ENCODE results near the gene CDK5. TPM values are rescaled to one million over a fixed set of nuclear protein-coding genes. Genes with fewer than 3 reads are reported as not detected.

Gene CDK5
- 20.3 TPM for polyA plus RNA-seq (2013, experiment 1 of 2)
- polyA plus RNA-seq (2013, experiment 2 of 2) = 21.3 TPM

DNA sequence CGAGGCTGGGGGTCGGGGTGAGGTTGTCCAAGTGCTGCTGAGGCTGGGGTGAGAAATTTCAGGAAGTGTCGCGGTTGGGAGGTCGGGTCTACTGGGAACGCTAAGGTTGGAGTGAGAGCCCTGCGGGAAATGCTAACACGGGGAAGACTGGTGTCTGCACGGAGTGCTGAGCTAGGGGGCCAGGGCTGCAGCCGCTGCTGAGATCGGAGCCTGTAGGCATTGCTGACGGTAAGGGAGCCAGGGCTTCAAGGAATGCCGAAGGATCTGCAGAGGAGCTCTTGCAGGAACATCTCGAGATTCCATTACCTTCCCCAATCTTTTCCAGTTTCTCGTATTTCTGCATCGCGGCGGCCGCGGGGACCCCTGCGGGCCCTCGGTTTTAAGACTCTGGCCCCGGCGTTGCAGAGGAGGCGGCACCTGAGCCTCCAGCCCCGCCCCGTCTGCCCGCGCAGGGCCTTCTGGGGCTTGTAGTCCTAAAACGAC, at the start of gene CDK5:
CDK5 (minus strand) TSS at position 392 of the 483 bp plus-strand sequence; CDS start at position 343, 49 bp downstream.
- H3K4me2 ChIP-seq (ENCODE audit: low read length, poor library complexity, severe bottlenecking) = peak within 1 kb of the TSS; percentile 78
- no peak for DNase-seq

DNA sequence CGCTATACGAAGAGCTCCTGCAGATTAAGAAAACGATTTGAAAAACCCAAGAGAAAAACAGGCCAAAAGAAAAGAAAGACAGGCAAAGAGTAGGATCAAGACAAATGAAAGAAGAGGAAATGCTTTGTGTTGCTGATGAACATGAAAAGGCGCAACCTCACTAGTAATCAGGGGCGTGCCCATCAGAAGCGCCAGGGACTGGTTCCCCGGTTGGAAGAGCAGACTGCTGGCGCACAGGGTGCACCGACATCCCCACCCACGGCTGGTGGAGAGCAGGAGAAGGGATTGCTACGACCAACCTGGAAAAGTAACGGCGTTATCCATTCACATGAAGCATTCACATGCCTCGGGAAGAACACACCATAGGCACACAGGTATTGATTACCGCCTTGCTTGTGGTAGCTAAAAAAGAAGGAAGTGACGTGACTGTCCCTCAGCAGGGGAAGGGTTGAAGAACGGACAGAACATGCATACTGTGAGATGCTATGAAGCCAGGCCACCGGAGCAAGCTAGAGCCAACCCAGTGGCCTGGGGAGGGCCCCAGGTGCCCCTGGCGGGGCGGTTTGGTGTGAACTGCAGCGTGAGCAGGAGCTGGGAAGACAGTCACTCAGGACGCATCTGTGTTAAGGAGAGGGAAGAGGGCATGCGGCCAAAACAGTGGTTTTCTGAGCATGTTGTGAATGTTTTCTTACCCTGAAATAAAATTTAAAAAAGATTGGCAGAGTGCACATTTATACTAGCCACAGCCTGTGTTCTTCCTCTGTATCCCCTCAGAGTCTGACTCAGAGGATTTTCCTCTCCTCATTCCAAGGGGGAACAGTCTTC, 46.9 kb upstream of the CDK5 start:
- no peak overlapping the region for H3K27ac ChIP-seq (ENCODE audit: low read length, poor library complexity, severe bottlenecking)
- H3K4me1 ChIP-seq (ENCODE audit: control insufficient read depth, insufficient read depth, low read depth, low read length) = peaks cover 28% of the 10 kb centered on the region
- H3K23ac ChIP-seq (ENCODE audit: low read length in 2 of 2) = no peak overlapping the region
- peak overlapping the region; percentile 41 for H3K9ac ChIP-seq (ENCODE audit: low read length)
- H3K27me3 ChIP-seq (ENCODE audit: control insufficient read depth in 1 of 2, insufficient read depth in 1 of 2, low read length in 2 of 2) = no peaks in the 10 kb centered on the region
- no peak overlapping the region for H2BK12ac ChIP-seq (ENCODE audit: low read length in 2 of 2)
- DNase-seq = no peak
- H3K79me1 ChIP-seq (replicated peaks; ENCODE audit: low read length, poor library complexity, severe bottlenecking) = peaks cover 47% of the 10 kb centered on the region
- no peak overlapping the region for H3K4ac ChIP-seq (ENCODE audit: low read depth in 1 of 2, low read length in 2 of 2)
- WGBS = 78% methylated on average over 22 of the region's 23 CpGs
- no peak overlapping the region for H2BK120ac ChIP-seq (ENCODE audit: low read depth, low read length)
- H2AFZ ChIP-seq (ENCODE audit: low read depth, low read length) = no peak overlapping the region
- no peak overlapping the region for H3K4me2 ChIP-seq (ENCODE audit: low read length, poor library complexity, severe bottlenecking)
- H3K18ac ChIP-seq (ENCODE audit: low read depth in 1 of 2, low read length in 2 of 2) = no peak overlapping the region
- no peaks in the 10 kb centered on the region for H3K9me3 ChIP-seq (ENCODE audit: control insufficient read depth, low read length)
- H3K4me3 ChIP-seq (ENCODE audit: insufficient read depth in 1 of 2, low read depth in 1 of 2, low read length in 2 of 2) = no peak overlapping the region
- peaks cover 3 to 28% of the 10 kb centered on the region in 2 experiments for H3K36me3 ChIP-seq (ENCODE audit: control insufficient read depth in 1 of 2, insufficient read depth in 2 of 2, low read depth in 1 of 2, low read length in 2 of 2)
- no peak overlapping the region for H2AK5ac ChIP-seq (ENCODE audit: low read length, severe bottlenecking)
- no peak overlapping the region for H4K8ac ChIP-seq (ENCODE audit: low read length)
- H4K91ac ChIP-seq (ENCODE audit: low read length) = no peak overlapping the region
- H2BK5ac ChIP-seq (ENCODE audit: low read depth, low read length, poor library complexity, severe bottlenecking) = no peak overlapping the region
- no peak overlapping the region for H2BK15ac ChIP-seq (ENCODE audit: low read depth, poor library complexity, severe bottlenecking)
- H3K14ac ChIP-seq (ENCODE audit: low read length in 2 of 2) = no peak overlapping the region

More for the DNA sequence above, at the start of gene CDK5:
- Histone ChIP-seq H2BK15ac (ENCODE audit: low read depth, poor library complexity, severe bottlenecking) (peak within 1 kb of the TSS; percentile 19), H2BK120ac (ENCODE audit: low read depth, low read length) (peak within 1 kb of the TSS; percentile 96), H3K14ac (ENCODE audit: low read length in 2 of 2) (peak within 1 kb of the TSS in 1 of 2 experiments; percentile 0), H3K36me3 (ENCODE audit: control insufficient read depth in 1 of 2, insufficient read depth in 2 of 2, low read depth in 1 of 2, low read length in 2 of 2) (peaks cover 20 to 35% of the 10 kb centered on the region in 2 experiments), H2AFZ (ENCODE audit: low read depth, low read length) (peak within 1 kb of the TSS; percentile 67), H3K79me1 (replicated peaks; ENCODE audit: low read length, poor library complexity, severe bottlenecking) (peaks cover 15% of the 10 kb centered on the region), H3K4me1 (ENCODE audit: control insufficient read depth, insufficient read depth, low read depth, low read length) (peaks cover 36% of the 10 kb centered on the region), H3K18ac (ENCODE audit: low read depth in 1 of 2, low read length in 2 of 2) (peak within 1 kb of the TSS; percentile 93 to 94), H4K8ac (ENCODE audit: low read length) (peak within 1 kb of the TSS; percentile 96), H2AK5ac (ENCODE audit: low read length, severe bottlenecking) (peak within 1 kb of the TSS; percentile 87), H3K27ac (ENCODE audit: low read length, poor library complexity, severe bottlenecking) (peak within 1 kb of the TSS; percentile 95), H3K23ac (ENCODE audit: low read length in 2 of 2) (peak within 1 kb of the TSS in 1 of 2 experiments; percentile 66), H3K9ac (ENCODE audit: low read length) (peak within 1 kb of the TSS; percentile 90), H4K91ac (ENCODE audit: low read length) (peak within 1 kb of the TSS; percentile 48), H3K9me3 (ENCODE audit: control insufficient read depth, low read length) (no peaks in the 10 kb centered on the region), H3K4me3 (ENCODE audit: insufficient read depth in 1 of 2, low read depth in 1 of 2, low read length in 2 of 2) (peak within 1 kb of the TSS; percentile 63 to 96), H3K4ac (ENCODE audit: low read depth in 1 of 2, low read length in 2 of 2) (peak within 1 kb of the TSS; percentile 89 to 97), H2BK12ac (ENCODE audit: low read length in 2 of 2) (peak within 1 kb of the TSS in 1 of 2 experiments; percentile 81), H2BK5ac (ENCODE audit: low read depth, low read length, poor library complexity, severe bottlenecking) (peak within 1 kb of the TSS; percentile 82), H3K27me3 (ENCODE audit: control insufficient read depth in 1 of 2, insufficient read depth in 1 of 2, low read length in 2 of 2) (no peaks in the 10 kb centered on the region)
- 1% methylated on average over 30 of the region's 30 CpGs for WGBS

DNA sequence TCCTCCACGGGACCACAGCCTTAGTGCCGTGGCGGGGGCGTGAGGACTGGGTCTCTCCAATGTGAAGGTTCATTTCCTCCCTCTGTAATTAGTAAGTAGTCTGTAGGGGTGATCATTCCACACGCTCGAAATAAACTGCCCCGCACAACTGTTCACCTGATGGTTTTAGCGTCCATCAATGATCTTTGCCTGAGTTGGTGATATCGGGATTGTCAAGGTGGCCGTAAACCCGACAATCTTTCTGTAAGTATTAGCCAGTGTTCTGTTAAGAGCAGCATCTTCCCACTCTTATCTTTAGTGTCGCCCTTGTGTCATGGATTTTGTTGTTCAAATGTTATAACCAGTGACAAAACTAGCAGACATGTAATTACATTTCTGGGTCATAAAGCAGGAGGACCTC, 46.3 kb upstream of the CDK5 start:
- no peak overlapping the region for H3K27ac ChIP-seq (ENCODE audit: low read length, poor library complexity, severe bottlenecking)
- no peak overlapping the region for H3K4me3 ChIP-seq (ENCODE audit: insufficient read depth in 1 of 2, low read depth in 1 of 2, low read length in 2 of 2)
- peaks cover 43% of the 10 kb centered on the region for H3K79me1 ChIP-seq (replicated peaks; ENCODE audit: low read length, poor library complexity, severe bottlenecking)
- H3K36me3 ChIP-seq (ENCODE audit: control insufficient read depth in 1 of 2, insufficient read depth in 2 of 2, low read depth in 1 of 2, low read length in 2 of 2) = peaks cover 3 to 28% of the 10 kb centered on the region in 2 experiments
- no peak overlapping the region for H2BK15ac ChIP-seq (ENCODE audit: low read depth, poor library complexity, severe bottlenecking)
- 83% methylated on average over 11 of the region's 12 CpGs for WGBS
- no peak overlapping the region for H2BK5ac ChIP-seq (ENCODE audit: low read depth, low read length, poor library complexity, severe bottlenecking)
- H4K91ac ChIP-seq (ENCODE audit: low read length) = no peak overlapping the region
- H4K8ac ChIP-seq (ENCODE audit: low read length) = no peak overlapping the region
- DNase-seq = no peak
- H3K18ac ChIP-seq (ENCODE audit: low read depth in 1 of 2, low read length in 2 of 2) = no peak overlapping the region
- no peaks in the 10 kb centered on the region for H3K27me3 ChIP-seq (ENCODE audit: control insufficient read depth in 1 of 2, insufficient read depth in 1 of 2, low read length in 2 of 2)
- no peak overlapping the region for H3K4ac ChIP-seq (ENCODE audit: low read depth in 1 of 2, low read length in 2 of 2)
- H3K4me2 ChIP-seq (ENCODE audit: low read length, poor library complexity, severe bottlenecking) = no peak overlapping the region
- H3K9me3 ChIP-seq (ENCODE audit: control insufficient read depth, low read length) = no peaks in the 10 kb centered on the region
- no peak overlapping the region for H3K14ac ChIP-seq (ENCODE audit: low read length in 2 of 2)
- no peak overlapping the region for H3K9ac ChIP-seq (ENCODE audit: low read length)
- peaks cover 28% of the 10 kb centered on the region for H3K4me1 ChIP-seq (ENCODE audit: control insufficient read depth, insufficient read depth, low read depth, low read length)
- H2AK5ac ChIP-seq (ENCODE audit: low read length, severe bottlenecking) = no peak overlapping the region
- no peak overlapping the region for H2AFZ ChIP-seq (ENCODE audit: low read depth, low read length)
- no peak overlapping the region for H2BK120ac ChIP-seq (ENCODE audit: low read depth, low read length)
- H3K23ac ChIP-seq (ENCODE audit: low read length in 2 of 2) = no peak overlapping the region
- H2BK12ac ChIP-seq (ENCODE audit: low read length in 2 of 2) = no peak overlapping the region

DNA sequence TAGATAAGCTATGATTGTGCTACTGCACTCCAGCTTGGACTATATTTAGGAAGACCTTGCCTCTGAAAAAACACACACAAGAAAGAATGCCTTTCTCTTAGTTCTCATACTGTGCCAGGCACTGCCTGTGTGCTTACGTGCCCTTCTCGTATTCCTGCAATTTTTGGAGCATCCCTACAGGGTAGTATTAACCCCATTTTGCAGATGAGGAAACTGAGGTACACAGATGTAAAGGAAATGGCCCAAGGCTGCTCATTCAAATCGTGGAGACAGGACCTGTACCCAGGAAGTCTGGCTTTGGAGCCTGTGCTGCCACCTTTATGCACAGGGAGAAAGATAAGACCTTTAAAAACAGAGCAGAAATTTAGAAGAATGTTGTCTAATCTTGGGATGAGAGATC, 45.3 kb upstream of the CDK5 start:
- Histone ChIP-seq H3K36me3 (ENCODE audit: control insufficient read depth in 1 of 2, insufficient read depth in 2 of 2, low read depth in 1 of 2, low read length in 2 of 2) (peaks cover 3 to 26% of the 10 kb centered on the region in 2 experiments), H3K79me1 (replicated peaks; ENCODE audit: low read length, poor library complexity, severe bottlenecking) (peaks cover 36% of the 10 kb centered on the region), H3K9ac (ENCODE audit: low read length) (no peak overlapping the region), H2BK120ac (ENCODE audit: low read depth, low read length) (no peak overlapping the region), H3K4ac (ENCODE audit: low read depth in 1 of 2, low read length in 2 of 2) (no peak overlapping the region), H3K18ac (ENCODE audit: low read depth in 1 of 2, low read length in 2 of 2) (no peak overlapping the region), H2AK5ac (ENCODE audit: low read length, severe bottlenecking) (no peak overlapping the region), H2BK12ac (ENCODE audit: low read length in 2 of 2) (no peak overlapping the region), H4K8ac (ENCODE audit: low read length) (no peak overlapping the region), H2AFZ (ENCODE audit: low read depth, low read length) (no peak overlapping the region), H2BK15ac (ENCODE audit: low read depth, poor library complexity, severe bottlenecking) (no peak overlapping the region), H2BK5ac (ENCODE audit: low read depth, low read length, poor library complexity, severe bottlenecking) (no peak overlapping the region), H3K27me3 (ENCODE audit: control insufficient read depth in 1 of 2, insufficient read depth in 1 of 2, low read length in 2 of 2) (no peaks in the 10 kb centered on the region), H3K23ac (ENCODE audit: low read length in 2 of 2) (no peak overlapping the region), H4K91ac (ENCODE audit: low read length) (no peak overlapping the region), H3K14ac (ENCODE audit: low read length in 2 of 2) (no peak overlapping the region), H3K4me1 (ENCODE audit: control insufficient read depth, insufficient read depth, low read depth, low read length) (peaks cover 26% of the 10 kb centered on the region), H3K4me2 (ENCODE audit: low read length, poor library complexity, severe bottlenecking) (no peak overlapping the region), H3K4me3 (ENCODE audit: insufficient read depth in 1 of 2, low read depth in 1 of 2, low read length in 2 of 2) (no peak overlapping the region), H3K27ac (ENCODE audit: low read length, poor library complexity, severe bottlenecking) (no peak overlapping the region), H3K9me3 (ENCODE audit: control insufficient read depth, low read length) (no peaks in the 10 kb centered on the region)
- WGBS = 99% methylated on average over 3 of the region's 3 CpGs
- DNase-seq = no peak
